K562 (cell line): ENCODE data around the gene TBX19. TPM values are rescaled to one million over a fixed set of nuclear protein-coding genes. Genes with fewer than 3 reads are reported as not detected.

ENCODE experiments used
- ATAC-seq: fragments of 200-7000 bp; cut with Tn5 transposase; 3 replicates; pipeline ENCODE4 v1.9.1; 2020; ENCODE audit warnings: moderate library complexity
- Bru-seq: library from RNA; stranded (reverse); fragments of 400-500 nt; gene quantifications from one replicate; lab custom pipeline; 2021; lab: Mats Ljungman, UMichigan
- BruChase-seq, 2 experiments: library from RNA; stranded (reverse); fragments of 400-500 nt; gene quantifications; one replicate each; lab custom pipeline; 2021; lab: Mats Ljungman, UMichigan
- BruUV-seq: library from RNA; stranded (reverse); fragments of 400-500 nt; replicated peaks from 2 replicates; lab custom pipeline; 2021; lab: Mats Ljungman, UMichigan
- CTCF ChIA-PET: fragments of 300-600 bp; formaldehyde crosslinking; extraction: SDS; loops from one replicate; lab custom pipeline; 2021; ENCODE audit warnings: low intra/inter-chr PET ratio; lab: Yijun Ruan, JAX
- POLR2A ChIA-PET: fragments of 300-600, 350-650 bp; sonication (Branson Sonifier 250); formaldehyde crosslinking; extraction: SDS; loops from one replicate; lab custom pipeline; 2021; ENCODE audit warnings: antibody characterized with exemption, inconsistent platforms; lab: Yijun Ruan, JAX
- DNase-seq, 4 experiments: peaks; one replicate each; pipeline versions ENCODE4 v3.0.0 to v3.0.0-alpha.2; 2011 to 2018; ENCODE audit warnings: low spot score in 3 of 4, mixed read lengths in 3 of 4; ENCODE audit errors: extremely low read depth in 1 of 4
- FAIRE-seq: peaks from 2 replicates; lab custom pipeline; 2011; peaks lifted over from hg19 to GRCh38; lab: Jason Lieb, UNC
- H2AFZ ChIP-seq: 2 replicates; pipeline ENCODE4 v1.6.0; 2011; ENCODE audit warnings: low read depth, low read length, control low read depth, inconsistent platforms
- H3K27ac ChIP-seq: fragments of 200-600 bp; 3 replicates; pipeline ENCODE4 v1.8.0; 2011; ENCODE audit warnings: low read depth, mild to moderate bottlenecking, control low read depth, inconsistent platforms, low read length, moderate library complexity, mixed read lengths; ENCODE audit errors: extremely low read depth
- H3K27me3 ChIP-seq, 2 experiments: fragments of 300-600 bp in 1 of 2; 2 replicates in 1 of 2; 3 replicates in 1 of 2; pipeline versions ENCODE4 v1.6.0 to v1.8.0; 2011; ENCODE audit warnings: inconsistent platforms in 2 of 2, low read length in 2 of 2, mild to moderate bottlenecking in 1 of 2, mixed read lengths in 1 of 2, moderate library complexity in 1 of 2; ENCODE audit not compliant: control insufficient read depth in 2 of 2, insufficient read depth in 2 of 2
- H3K36me3 ChIP-seq: fragments of 300-600 bp; 3 replicates; pipeline ENCODE4 v1.8.0; 2011; ENCODE audit warnings: mild to moderate bottlenecking, low read length, inconsistent platforms; ENCODE audit not compliant: control insufficient read depth, insufficient read depth
- H3K4me1 ChIP-seq, 2 experiments: fragments of 200-600 bp in 1 of 2; replicated peaks in 1 of 2; 2 replicates in 1 of 2; 3 replicates in 1 of 2; pipeline versions ENCODE4 v1.5.1 to v1.8.0; 2011; ENCODE audit warnings: inconsistent platforms in 2 of 2, low read length in 2 of 2, mild to moderate bottlenecking in 1 of 2, mixed read lengths in 1 of 2, moderate library complexity in 1 of 2; ENCODE audit not compliant: control insufficient read depth in 2 of 2, insufficient read depth in 2 of 2
- H3K4me2 ChIP-seq: 2 replicates; pipeline ENCODE4 v1.6.1; 2011; ENCODE audit warnings: low read length, control low read depth, inconsistent platforms, mixed read lengths; ENCODE audit not compliant: insufficient read depth
- H3K4me3 ChIP-seq: fragments of 200-600 bp; sonication (generic), shearing (Covaris generic); 2 replicates; pipeline ENCODE4 v1.5.1; 2016; ENCODE audit warnings: control low read depth, inconsistent platforms
- H3K79me2 ChIP-seq: fragments of 200-600 bp; 3 replicates; pipeline ENCODE4 v1.8.0; 2011; ENCODE audit warnings: low read length, inconsistent platforms; ENCODE audit not compliant: control insufficient read depth, insufficient read depth
- H3K9ac ChIP-seq, 2 experiments: 2 replicates each; pipeline versions ENCODE4 v1.6.0 to v1.6.1; 2011; ENCODE audit warnings: low read depth in 2 of 2, low read length in 2 of 2, control low read depth in 1 of 2, inconsistent platforms in 1 of 2, mild to moderate bottlenecking in 1 of 2, mixed read lengths in 1 of 2; ENCODE audit not compliant: insufficient read depth in 1 of 2
- H3K9me1 ChIP-seq: one replicate; pipeline ENCODE4 v1.6.0; 2011; ENCODE audit warnings: inconsistent platforms, mild to moderate bottlenecking, low read length, moderate library complexity; ENCODE audit not compliant: control insufficient read depth, insufficient read depth
- H3K9me3 ChIP-seq: replicated peaks from 2 replicates; pipeline ENCODE4 v1.5.1; 2011; ENCODE audit warnings: low read depth, low read length, inconsistent platforms; ENCODE audit not compliant: control insufficient read depth, insufficient read depth
- H4K20me1 ChIP-seq: replicated peaks from 2 replicates; pipeline ENCODE4 v1.6.1; 2011; ENCODE audit warnings: low read length, inconsistent platforms, mixed read lengths; ENCODE audit not compliant: control insufficient read depth, insufficient read depth
- CBX3 ChIP-seq, 2 experiments: IDR thresholded peaks; 1 replicate in 1 of 2; 2 replicates in 1 of 2; pipeline ENCODE4 v1.6.1; 2012; ENCODE audit warnings: inconsistent platforms in 2 of 2, low read length in 2 of 2, borderline replicate concordance in 1 of 2, control low read depth in 1 of 2
- FOXM1 ChIP-seq, 2 experiments: fragments of 450-650 bp in 1 of 2; sonication (generic) in 1 of 2; formaldehyde crosslinking in 1 of 2; IDR thresholded peaks; 2 replicates each; pipeline versions ENCODE4 v1.6.1 to v1.9.0; 2017 to 2022; ENCODE audit warnings: low read depth in 2 of 2, mild to moderate bottlenecking in 2 of 2, missing genetic modification reagents in 1 of 2, moderate library complexity in 1 of 2
- NCOA2 ChIP-seq, 2 experiments: fragments of 450-650 bp; IDR thresholded peaks; 2 replicates each; pipeline ENCODE4 v1.6.1; 2018; ENCODE audit warnings: mild to moderate bottlenecking in 2 of 2, moderate library complexity in 1 of 2; ENCODE audit not compliant: partially characterized antibody in 2 of 2
- NFIC ChIP-seq: fragments of 450-650 bp; IDR thresholded peaks from 2 replicates; pipeline ENCODE4 v1.6.1; 2017; ENCODE audit warnings: mild to moderate bottlenecking, inconsistent platforms
- POLR2H ChIP-seq: IDR thresholded peaks from 2 replicates; pipeline ENCODE4 v1.6.1; 2016; ENCODE audit warnings: missing genetic modification characterization, low read depth, mild to moderate bottlenecking, control low read depth, missing compliant biosample characterization, moderate library complexity
- WGBS: fragments of 100-300 bp; shearing (Covaris generic); methylation state at CpG from one replicate; pipeline ENCODE4 v1.1.6; 2016; ENCODE audit warnings: low coverage, mixed read lengths; ENCODE audit not compliant: insufficient coverage; ENCODE audit errors: missing lambda C conversion rate; 5-methylcytosine and 5-hydroxymethylcytosine counted together
- in situ Hi-C: fragments of 300-500 bp; cut with MboI; formaldehyde crosslinking; loops from 4 replicates; pipeline ENCODE4 v1.15.0; 2018; ENCODE audit warnings: inconsistent platforms, mixed read lengths
- intact Hi-C: fragments of 100-400 bp; cut with micrococcal nuclease; formaldehyde crosslinking; loops from 2 replicates; pipeline ENCODE4 v1.14.2; 2022
- long read RNA-seq, 3 experiments: library from polyadenylated mRNA in 2 of 3; library from RNA in 1 of 3; unstranded in 2 of 3; stranded (forward) in 1 of 3; transcript quantifications; one replicate each; pipeline ENCODE4 v2.0.0, GENCODE V29; 2019 to 2022
- polyA minus RNA-seq, 3 experiments: library from RNA; depleted of rRNA, polyadenylated mRNA; stranded (reverse); fragments of >200 nt; gene quantifications; 2 replicates each; pipeline ENCODE4 v1.2.3, GENCODE V29; 2011
- polyA plus RNA-seq, 8 experiments: library from polyadenylated mRNA; depleted of rRNA in 4 of 8; stranded (reverse) in 5 of 8; unstranded in 3 of 8; fragments of >200 nt; fragmentation: Nextera tagmentation in 2 of 8; fragmentation: Illumina TruSeq in 1 of 8; extraction: Ambion mirVana in 2 of 8; extraction: Trizol in 1 of 8; gene quantifications; 2 replicates each; pipeline versions ENCODE4 v1.2.1 to v1.2.3, GENCODE V29; 2011 to 2014; ENCODE audit warnings: inconsistent platforms in 1 of 8, missing spikeins in 1 of 8
- total RNA-seq, 7 experiments: library from RNA; depleted of rRNA in 6 of 7; stranded (reverse); fragments of >200 nt in 6 of 7; fragmentation: Illumina TruSeq in 2 of 7; extraction: Trizol in 2 of 7; gene quantifications; 2 replicates each; pipeline versions ENCODE4 v1.2.1 to v1.2.3, GENCODE V29; 2011 to 2021; ENCODE audit warnings: low replicate concordance in 1 of 7

TBX19 gene
- total RNA-seq (2011; cell fraction: chromatin; rRNA removed; ENCODE audit: low replicate concordance) = 4.0 and 5.3 TPM in 2 replicates
- total RNA-seq (2011; cell fraction: nucleolus; rRNA removed) = 2.7 and 3.4 TPM in 2 replicates
- 4.6 and 8.7 TPM in 2 replicates for total RNA-seq (2011; cell fraction: nucleoplasm; rRNA removed)
- 0.32 and 0.98 TPM in 2 replicates for total RNA-seq (2014; rRNA removed)
- total RNA-seq (2014; rRNA removed; fragmentation: Illumina TruSeq; extraction: Trizol) = 0.95 and 1.1 TPM in 2 replicates
- total RNA-seq (2015; rRNA removed; fragmentation: Illumina TruSeq; extraction: Trizol) = 0.94 and 1.3 TPM in 2 replicates
- total RNA-seq (2021) = 1.8 and 2.1 TPM in 2 replicates
- 3.1 and 3.4 TPM in 2 replicates for polyA plus RNA-seq (2011; rRNA removed)
- 1.9 and 3.3 TPM in 2 replicates for polyA plus RNA-seq (2011; cell fraction: cytosol; rRNA removed)
- 4.1 and 5.3 TPM in 2 replicates for polyA plus RNA-seq (2011; cell fraction: nucleus; rRNA removed)
- polyA plus RNA-seq (2012) = 1.9 and 3.5 TPM in 2 replicates
- polyA plus RNA-seq (2014; fragmentation: Illumina TruSeq; extraction: Trizol) = 1.9 TPM in 2 replicates
- polyA plus RNA-seq (2014; fragmentation: Nextera tagmentation; extraction: Ambion mirVana) = under 1 TPM; 0.42 to 0.52 TPM
- polyA plus RNA-seq (2014; rRNA removed) = 2.4 and 2.8 TPM in 2 replicates
- polyA minus RNA-seq (2011; rRNA and poly(A)+ RNA removed) = 1.5 and 1.8 TPM in 2 replicates
- polyA minus RNA-seq (2011; cell fraction: cytosol; rRNA and poly(A)+ RNA removed) = 0.76 TPM in 1 of 2 replicates, not detected in the other
- 1.6 and 1.9 TPM in 2 replicates for polyA minus RNA-seq (2011; cell fraction: nucleus; rRNA and poly(A)+ RNA removed)
- Bru-seq, nascent RNA = percentile 47 among the genes with signal in this experiment
- percentile 57 among the genes with signal in this experiment for BruChase-seq, experiment 1, labeled RNA remaining after a 2-hour chase
- percentile 62 among the genes with signal in this experiment for BruChase-seq, experiment 2, labeled RNA remaining after a 6-hour chase
- long read RNA-seq, experiment 1, partial matches to known transcripts = 1 of 3 reads
- long read RNA-seq, experiment 1, other reads (novel, unspliced or antisense) = 2 of 3 reads
- long read RNA-seq, experiment 2 = 0 reads
- long read RNA-seq, experiment 3 = 0 reads

- H3K4me3 ChIP-seq = no peak within 1 kb of the TSS
- peaks cover 10% of the 10 kb centered on the region; the same call in 1 of the 2 replicates for H4K20me1 ChIP-seq
- peaks cover 5 to 23% of the 10 kb centered on the region in 2 experiments; a peak in 3 of 5 replicates for H3K4me1 ChIP-seq
- no peak; the same call in 2 of the 3 replicates for ATAC-seq
- CTCF ChIA-PET = no interaction called here
- H3K4me2 ChIP-seq = peak within 1 kb of the TSS; percentile 13; the same call in 1 of the 2 replicates
- FAIRE-seq = no peak
- no peaks in the 10 kb centered on the region for H3K27me3 ChIP-seq
- POLR2A ChIA-PET = interaction anchor here (0.5 to 2.8 kb wide), 6 partner anchors 11 to 461 kb away, joined by 3 to 14 read pairs (median 3); no protein-coding TSS in a partner anchor
- H3K36me3 ChIP-seq = no peaks in the 10 kb centered on the region
- no peak within 1 kb of the TSS for H2AFZ ChIP-seq
- no peaks in the 10 kb centered on the region for H3K79me2 ChIP-seq
- in situ Hi-C loops = no loop called here
- no peak within 1 kb of the TSS for H3K9ac ChIP-seq
- no peak for TF ChIP-seq CBX3 (IDR thresholded peaks at IDR 0.05; ENCODE audit: borderline replicate concordance in 1 of 2, low read length in 2 of 2)
- TF ChIP-seq NCOA2 (IDR thresholded peaks at IDR 0.05; ENCODE audit: partially characterized antibody in 2 of 2) = no peak
- TF ChIP-seq NFIC = peak; percentile 34
- no peak for TF ChIP-seq FOXM1 (IDR thresholded peaks at IDR 0.05; ENCODE audit: low read depth)
- TF ChIP-seq FOXM1 (CRISPR knock-in tag; IDR thresholded peaks at IDR 0.05; ENCODE audit: low read depth) = no peak
- TF ChIP-seq POLR2H (tag) = no peak
- H3K9me3 ChIP-seq = no peaks in the 10 kb centered on the region
- 52% methylated on average over 7 of the region's 7 CpGs for WGBS
- H3K9me1 ChIP-seq = no peaks in the 10 kb centered on the region
- peak in 1 of 4 experiments; percentile 28 for DNase-seq
- no peak within 1 kb of the TSS for H3K27ac ChIP-seq
- BruUV-seq = no TSS peak
- intact Hi-C loops = no loop called here
Measured at GRCh38 chr1:168280296-168280927, at the start of gene TBX19. Gene TBX19, plus strand, starts transcription at chr1:168280877. Its CDS starts 214 bp downstream, at chr1:168281091.
